Peyer's patch (tissue), 4 donors: ENCODE data around the gene CDH4.

Experiments
- CTCF ChIP-seq, 6 experiments: fragments of 450-650 bp in 4 of 6; fragments of 200-600 bp in 2 of 6; sonication (generic) in 1 of 6; IDR thresholded peaks; one replicate each; pipeline ENCODE4 v1.5.1; 2017 to 2019; ENCODE audit warnings: antibody characterized with exemption in 6 of 6, mild to moderate bottlenecking in 3 of 6, moderate library complexity in 1 of 6
- POLR2A ChIP-seq, 2 donors: fragments of 450-650 bp; IDR thresholded peaks; one replicate each; pipeline ENCODE4 v1.5.1; 2017; ENCODE audit warnings: antibody characterized with exemption in 2 of 2, mild to moderate bottlenecking in 2 of 2, moderate library complexity in 2 of 2

GRCh38 chr20:61828891-61829290 is 576.8 kb downstream of the CDH4 start:
- TF ChIP-seq CTCF (IDR thresholded peaks at IDR 0.05), result no peak
- TF ChIP-seq POLR2A (IDR thresholded peaks at IDR 0.05), result no peak
